ENCODE results near the gene GARIN5A. TPM values are rescaled to one million over a fixed set of nuclear protein-coding genes. Genes with fewer than 3 reads are reported as not detected.

Gene GARIN5A
- total RNA-seq, 6 donors from 2014 or later = 2.4 to 10.1 (median 3.0) TPM; not detected in 1

GRCh38 chr19:50490991-50491472 is 14.4 kb upstream of the GARIN5A start:
- DNase-seq (no peak), ATAC-seq (ENCODE audit: low FRiP score in 2 of 2) (no peak)
- TF ChIP-seq POLR2AphosphoS5 (IDR thresholded peaks at IDR 0.05) = no peak
- TF ChIP-seq POLR2A (IDR thresholded peaks at IDR 0.05) = no peak
- no peak for TF ChIP-seq EP300 (IDR thresholded peaks at IDR 0.05)
- Histone ChIP-seq H3K4me3 (no peak overlapping the region), H3K4me1 (peaks cover 0 to 11% (median 9%) of the 10 kb centered on the region in 4 donors), H3K27me3 (no peaks in the 10 kb centered on the region), H3K9me3 (no peaks in the 10 kb centered on the region), H3K27ac (no peak overlapping the region), H3K36me3 (no peaks in the 10 kb centered on the region)
- WGBS, 2 donors = 48 to 62% methylated on average over 24 to 26 of the region's 26 CpGs

DNA sequence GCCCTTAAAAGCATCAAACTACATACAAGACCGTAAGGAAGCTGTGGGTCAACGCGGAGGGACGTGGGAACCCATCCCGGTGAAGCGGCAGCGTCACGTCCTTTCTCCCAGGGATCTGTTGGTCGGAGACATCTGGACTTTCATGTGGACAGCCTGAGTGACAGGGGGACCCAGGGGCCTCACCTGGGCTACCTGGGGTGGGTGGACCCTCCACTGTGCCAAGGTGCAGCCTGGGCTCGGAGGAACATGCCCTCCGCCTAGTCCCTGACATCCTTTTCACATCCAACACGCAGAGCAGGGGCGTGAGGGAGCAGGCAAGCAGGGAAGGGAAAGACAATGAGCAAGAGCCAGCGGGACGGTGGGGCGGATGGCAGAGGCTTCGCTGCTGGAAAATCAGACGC is 13.8 kb upstream of the GARIN5A start:
- no peak for ATAC-seq (ENCODE audit: low FRiP score in 2 of 2)
- Histone ChIP-seq H3K27me3 (no peaks in the 10 kb centered on the region), H3K4me1 (peaks cover 0 to 11% (median 9%) of the 10 kb centered on the region in 4 donors), H3K4me3 (no peak overlapping the region), H3K36me3 (peaks cover 0 to under 1% (median 0%) of the 10 kb centered on the region in 4 donors), H3K27ac (no peak overlapping the region), H3K9me3 (no peaks in the 10 kb centered on the region)
- TF ChIP-seq EP300 (IDR thresholded peaks at IDR 0.05) = no peak
- TF ChIP-seq, protein P1, sequence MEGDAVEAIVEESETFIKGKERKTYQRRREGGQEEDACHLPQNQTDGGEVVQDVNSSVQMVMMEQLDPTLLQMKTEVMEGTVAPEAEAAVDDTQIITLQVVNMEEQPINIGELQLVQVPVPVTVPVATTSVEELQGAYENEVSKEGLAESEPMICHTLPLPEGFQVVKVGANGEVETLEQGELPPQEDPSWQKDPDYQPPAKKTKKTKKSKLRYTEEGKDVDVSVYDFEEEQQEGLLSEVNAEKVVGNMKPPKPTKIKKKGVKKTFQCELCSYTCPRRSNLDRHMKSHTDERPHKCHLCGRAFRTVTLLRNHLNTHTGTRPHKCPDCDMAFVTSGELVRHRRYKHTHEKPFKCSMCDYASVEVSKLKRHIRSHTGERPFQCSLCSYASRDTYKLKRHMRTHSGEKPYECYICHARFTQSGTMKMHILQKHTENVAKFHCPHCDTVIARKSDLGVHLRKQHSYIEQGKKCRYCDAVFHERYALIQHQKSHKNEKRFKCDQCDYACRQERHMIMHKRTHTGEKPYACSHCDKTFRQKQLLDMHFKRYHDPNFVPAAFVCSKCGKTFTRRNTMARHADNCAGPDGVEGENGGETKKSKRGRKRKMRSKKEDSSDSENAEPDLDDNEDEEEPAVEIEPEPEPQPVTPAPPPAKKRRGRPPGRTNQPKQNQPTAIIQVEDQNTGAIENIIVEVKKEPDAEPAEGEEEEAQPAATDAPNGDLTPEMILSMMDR (IDR thresholded peaks at IDR 0.05) = no peak
- no peak for TF ChIP-seq POLR2A (IDR thresholded peaks at IDR 0.05)
- no peak for TF ChIP-seq POLR2AphosphoS5 (IDR thresholded peaks at IDR 0.05)
- 95 to 96% methylated on average over 18 of the region's 18 CpGs for WGBS, 2 donors
- no peak for DNase-seq

DNA sequence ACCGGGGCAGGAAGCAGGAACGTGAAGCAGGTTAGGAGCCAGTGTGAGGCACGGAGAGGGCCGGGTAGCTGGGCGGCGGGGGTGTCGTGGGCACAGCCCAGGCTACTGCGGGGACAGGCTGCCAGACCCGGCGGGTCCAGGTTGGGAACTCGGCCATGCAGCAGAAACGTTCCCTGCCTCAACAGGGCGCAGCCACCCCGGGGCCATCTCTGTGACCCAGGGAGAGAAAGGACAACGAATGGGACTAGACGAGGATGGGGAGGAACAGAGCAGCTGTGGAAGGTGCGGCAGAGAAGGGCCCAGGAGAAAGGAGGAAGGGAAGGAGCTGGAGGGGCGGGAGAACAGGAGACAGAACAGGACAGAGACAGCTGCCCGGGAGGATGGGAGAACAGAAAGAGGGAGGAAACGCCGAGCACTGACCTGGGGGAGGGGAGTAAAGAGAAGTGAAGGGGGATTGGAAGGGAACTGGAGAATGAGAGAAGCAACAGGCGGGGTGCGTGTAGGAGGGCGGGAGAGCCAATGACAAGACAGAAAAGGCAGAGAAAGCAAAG is 12.9 kb upstream of the GARIN5A start:
- ATAC-seq (ENCODE audit: low FRiP score in 2 of 2) (peak in 1 of 2 donors; percentile 20), DNase-seq (no peak)
- Histone ChIP-seq H3K27ac (no peak overlapping the region), H3K27me3 (no peaks in the 10 kb centered on the region), H3K9me3 (no peaks in the 10 kb centered on the region), H3K36me3 (peaks cover 0 to 5% (median under 1%) of the 10 kb centered on the region in 4 donors), H3K4me1 (peaks cover 0 to 11% (median 9%) of the 10 kb centered on the region in 4 donors), H3K4me3 (no peak overlapping the region)
- TF ChIP-seq POLR2A (IDR thresholded peaks at IDR 0.05) (no peak), EP300 (IDR thresholded peaks at IDR 0.05) (no peak), POLR2AphosphoS5 (IDR thresholded peaks at IDR 0.05) (no peak)
- TF ChIP-seq, protein P1 (IDR thresholded peaks at IDR 0.05) = no peak
- 45 to 61% methylated on average over 24 of the region's 24 CpGs for WGBS, 2 donors

- no peaks in the 10 kb centered on the region for H3K9me3 ChIP-seq
- H3K27ac ChIP-seq = peak overlapping the region in 1 of 4 donors; percentile 21
- H3K4me3 ChIP-seq = no peak overlapping the region
- ATAC-seq (ENCODE audit: low FRiP score in 2 of 2) (peak in 1 of 2 donors; percentile 34), DNase-seq (no peak)
- H3K27me3 ChIP-seq = no peaks in the 10 kb centered on the region
- TF ChIP-seq, protein P1 (IDR thresholded peaks at IDR 0.05) = no peak
- TF ChIP-seq EP300 (IDR thresholded peaks at IDR 0.05) = no peak
- no peak for TF ChIP-seq POLR2A (IDR thresholded peaks at IDR 0.05)
- no peak for TF ChIP-seq POLR2AphosphoS5 (IDR thresholded peaks at IDR 0.05)
- peaks cover 0 to 11% (median 9%) of the 10 kb centered on the region in 4 donors for H3K4me1 ChIP-seq
- peaks cover 0 to 11% (median 4%) of the 10 kb centered on the region in 4 donors for H3K36me3 ChIP-seq
- 20% methylated on average over 13 of the region's 13 CpGs for WGBS, 2 donors
Measured at GRCh38 chr19:50488389-50489194, 11.9 kb upstream of the GARIN5A start.

- no peak for DNase-seq
- Histone ChIP-seq H3K4me1 (peaks cover 0 to 7% (median 5%) of the 10 kb centered on the region in 4 donors), H3K36me3 (peaks cover 6 to 27% (median 17%) of the 10 kb centered on the region in 4 donors), H3K27me3 (no peaks in the 10 kb centered on the region), H3K9me3 (no peaks in the 10 kb centered on the region), H3K27ac (no peak overlapping the region), H3K4me3 (no peak overlapping the region)
- WGBS, 2 donors = 78 to 80% methylated on average over 18 of the region's 18 CpGs
- ATAC-seq (ENCODE audit: low FRiP score in 2 of 2) = no peak
- TF ChIP-seq EP300 (IDR thresholded peaks at IDR 0.05) = no peak
- TF ChIP-seq, protein P1 (IDR thresholded peaks at IDR 0.05) = peak in 5 of 6 experiments; percentile 9 to 47 (median 16)
- TF ChIP-seq POLR2AphosphoS5 (IDR thresholded peaks at IDR 0.05) = no peak
Measured at GRCh38 chr19:50486823-50487515, 10.3 kb upstream of the GARIN5A start.
